H1 (cell line): ENCODE measurements around the gene ADGRD2. TPM values are rescaled to one million over a fixed set of nuclear protein-coding genes. Genes with fewer than 3 reads are reported as not detected.

ENCODE experiments used
- CTCF ChIA-PET: fragments of 300-600 bp; sonication (Branson Sonifier 250); formaldehyde crosslinking; loops from one replicate; lab custom pipeline; 2021; ENCODE audit not compliant: partially characterized antibody; lab: Charles Lee
- POLR2A ChIA-PET: fragments of 300-600 bp; sonication (Branson Sonifier 250); formaldehyde crosslinking; loops from one replicate; lab custom pipeline; 2021; ENCODE audit warnings: inconsistent platforms; ENCODE audit not compliant: partially characterized antibody; lab: Charles Lee
- DNase-seq, 2 experiments: peaks; one replicate each; pipeline versions ENCODE4 v3.0.0 to v3.0.0-alpha.2; 2010 to 2022; ENCODE audit warnings: low spot score in 2 of 2, low read depth in 1 of 2, mixed read lengths in 1 of 2
- FAIRE-seq: peaks from 2 replicates; lab custom pipeline; 2011; peaks lifted over from hg19 to GRCh38; lab: Jason Lieb, UNC
- H2AFZ ChIP-seq: 2 replicates; pipeline ENCODE4 v1.8.1; 2012; ENCODE audit warnings: low read length, inconsistent platforms
- H2AK5ac ChIP-seq: 2 replicates; pipeline ENCODE4 v1.6.1; 2013; ENCODE audit warnings: low read depth, low read length
- H2BK120ac ChIP-seq: replicated peaks from 2 replicates; pipeline ENCODE3; 2013; ENCODE audit warnings: low read depth, low read length, inconsistent platforms
- H2BK12ac ChIP-seq: 2 replicates; pipeline ENCODE4 v1.6.1; 2013; ENCODE audit warnings: low read depth, low read length
- H2BK15ac ChIP-seq: 2 replicates; pipeline ENCODE4 v1.6.1; 2013; ENCODE audit warnings: low read length
- H2BK20ac ChIP-seq: 2 replicates; pipeline ENCODE4 v1.6.1; 2013; ENCODE audit warnings: low read length
- H2BK5ac ChIP-seq: 2 replicates; pipeline ENCODE4 v1.6.1; 2013; ENCODE audit warnings: low read depth, low read length
- H3K14ac ChIP-seq: 2 replicates; pipeline ENCODE4 v1.6.1; 2013; ENCODE audit warnings: inconsistent platforms; ENCODE audit not compliant: insufficient read length
- H3K18ac ChIP-seq: 2 replicates; pipeline ENCODE4 v1.6.1; 2013; ENCODE audit warnings: low read length; ENCODE audit errors: extremely low read depth
- H3K23ac ChIP-seq: 2 replicates; pipeline ENCODE4 v1.6.1; 2013; ENCODE audit warnings: inconsistent platforms; ENCODE audit not compliant: insufficient read length
- H3K23me2 ChIP-seq: 2 replicates; pipeline ENCODE4 v1.6.1; 2013; ENCODE audit warnings: low read depth, low read length
- H3K27ac ChIP-seq: 2 replicates; pipeline ENCODE4 v1.6.1; 2011; ENCODE audit warnings: low read depth, low read length, inconsistent platforms
- H3K27me3 ChIP-seq, 4 experiments: replicated peaks in 1 of 4; 1 replicate in 1 of 4; 2 replicates in 3 of 4; pipeline versions ENCODE4 v1.6.1 to v1.8.1; 2011 to 2013; ENCODE audit warnings: low read length in 3 of 4, mild to moderate bottlenecking in 3 of 4, inconsistent platforms in 2 of 4, mixed read lengths in 2 of 4, moderate library complexity in 1 of 4; ENCODE audit not compliant: control insufficient read depth in 3 of 4, insufficient read depth in 3 of 4; ENCODE audit errors: extremely low read depth in 1 of 4
- H3K36me3 ChIP-seq, 4 experiments: 2 replicates each; pipeline versions ENCODE4 v1.6.1 to v1.8.1; 2011 to 2013; ENCODE audit warnings: mild to moderate bottlenecking in 4 of 4, low read length in 3 of 4, moderate library complexity in 2 of 4, control low read depth in 1 of 4, inconsistent platforms in 1 of 4; ENCODE audit not compliant: insufficient read depth in 4 of 4, control insufficient read depth in 2 of 4
- H3K4ac ChIP-seq: replicated peaks from 2 replicates; pipeline ENCODE3; 2013; ENCODE audit warnings: low read length, low read depth, mixed read lengths, inconsistent platforms; ENCODE audit not compliant: insufficient read length
- H3K4me1 ChIP-seq, 4 experiments: replicated peaks in 1 of 4; 1 replicate in 1 of 4; 2 replicates in 3 of 4; pipeline versions ENCODE4 v1.6.1 to v1.8.1; 2011 to 2013; ENCODE audit warnings: low read length in 3 of 4, inconsistent platforms in 2 of 4, mixed read lengths in 1 of 4; ENCODE audit not compliant: insufficient read depth in 4 of 4, control insufficient read depth in 3 of 4
- H3K4me2 ChIP-seq, 2 experiments: 2 replicates each; pipeline versions ENCODE4 v1.6.1 to v1.8.1; 2011 to 2013; ENCODE audit warnings: low read depth in 2 of 2, low read length in 2 of 2, control low read depth in 1 of 2, inconsistent platforms in 1 of 2, mild to moderate bottlenecking in 1 of 2; ENCODE audit not compliant: insufficient read depth in 1 of 2
- H3K4me3 ChIP-seq, 4 experiments: fragments of 200-600, 300-600 bp in 1 of 4; sonication (generic), shearing (Covaris generic), sonication (Bioruptor Twin) in 1 of 4; 2 replicates each; pipeline versions ENCODE4 v1.5.1 to v1.8.1; 2011 to 2016; ENCODE audit warnings: low read length in 4 of 4, low read depth in 3 of 4, control low read depth in 2 of 4, inconsistent platforms in 2 of 4, mild to moderate bottlenecking in 2 of 4, mixed read lengths in 1 of 4, moderate library complexity in 1 of 4; ENCODE audit not compliant: insufficient read depth in 2 of 4; ENCODE audit errors: extremely low read depth in 1 of 4
- H3K56ac ChIP-seq: replicated peaks from 2 replicates; pipeline ENCODE3; 2013; ENCODE audit warnings: low read depth, mild to moderate bottlenecking, mixed read lengths, low read length, inconsistent platforms; ENCODE audit not compliant: insufficient read length
- H3K79me1 ChIP-seq: 2 replicates; pipeline ENCODE4 v1.6.1; 2013; ENCODE audit warnings: low read depth, low read length, control low read depth
- H3K79me2 ChIP-seq, 2 experiments: 2 replicates each; pipeline versions ENCODE4 v1.6.1 to v1.8.1; 2012 to 2013; ENCODE audit warnings: low read length in 2 of 2, mild to moderate bottlenecking in 2 of 2, inconsistent platforms in 1 of 2; ENCODE audit not compliant: insufficient read depth in 2 of 2, control insufficient read depth in 1 of 2
- H3K9ac ChIP-seq, 4 experiments: replicated peaks in 1 of 4; 1 replicate in 1 of 4; 2 replicates in 3 of 4; pipeline versions ENCODE4 v1.6.1 to v1.8.1; 2011 to 2013; ENCODE audit warnings: low read depth in 3 of 4, low read length in 3 of 4, control low read depth in 2 of 4, mild to moderate bottlenecking in 2 of 4, moderate library complexity in 2 of 4, inconsistent platforms in 1 of 4; ENCODE audit errors: extremely low read depth in 1 of 4
- H3K9me3 ChIP-seq, 2 experiments: 2 replicates each; pipeline versions ENCODE4 v1.6.1 to v1.8.1; 2012 to 2013; ENCODE audit warnings: mild to moderate bottlenecking in 2 of 2, moderate library complexity in 2 of 2, control low read depth in 1 of 2, inconsistent platforms in 1 of 2, low read depth in 1 of 2, low read length in 1 of 2, mixed read lengths in 1 of 2; ENCODE audit not compliant: insufficient read depth in 2 of 2
- H4K20me1 ChIP-seq, 2 experiments: replicated peaks in 1 of 2; 2 replicates each; pipeline versions ENCODE3 to v1.8.1; 2011 to 2013; ENCODE audit warnings: inconsistent platforms in 2 of 2, low read length in 2 of 2, mild to moderate bottlenecking in 1 of 2; ENCODE audit not compliant: insufficient read depth in 2 of 2, control insufficient read depth in 1 of 2
- H4K5ac ChIP-seq: 2 replicates; pipeline ENCODE4 v1.6.1; 2013; ENCODE audit warnings: low read length, low read depth, mixed read lengths, inconsistent platforms; ENCODE audit not compliant: insufficient read length
- H4K8ac ChIP-seq: 2 replicates; pipeline ENCODE4 v1.8.0; 2013; ENCODE audit warnings: mild to moderate bottlenecking, moderate library complexity, low read length, inconsistent platforms; ENCODE audit not compliant: insufficient read depth; ENCODE audit errors: extremely low read depth
- H4K91ac ChIP-seq: replicated peaks from 2 replicates; pipeline ENCODE3; 2013; ENCODE audit warnings: low read length, mixed read lengths, inconsistent platforms; ENCODE audit not compliant: insufficient read length
- BCL11A ChIP-seq, 2 experiments: IDR thresholded peaks; one replicate each; pipeline ENCODE4 v1.6.1; 2011; ENCODE audit warnings: low read depth in 2 of 2, low read length in 2 of 2, mild to moderate bottlenecking in 2 of 2
- HDAC6 ChIP-seq: IDR thresholded peaks from one replicate; pipeline ENCODE4 v1.7.1; 2012; ENCODE audit warnings: low read depth, mild to moderate bottlenecking, inconsistent platforms, low read length, moderate library complexity
- KDM4A ChIP-seq: IDR thresholded peaks from one replicate; pipeline ENCODE4 v1.7.1; 2012; ENCODE audit warnings: low read depth, mild to moderate bottlenecking, moderate library complexity, low read length, inconsistent platforms; ENCODE audit not compliant: severe bottlenecking
- KDM5A ChIP-seq: fragments of 200-600 bp; IDR thresholded peaks from 2 replicates; pipeline ENCODE4 v1.7.1; 2012; ENCODE audit warnings: mild to moderate bottlenecking, low read length, inconsistent platforms, mixed read lengths
- NRF1 ChIP-seq: IDR thresholded peaks from 2 replicates; pipeline ENCODE4 v1.6.1; 2011; ENCODE audit warnings: mild to moderate bottlenecking, low read depth, low read length, improper control_type of control experiment
- POLR2A ChIP-seq, 2 experiments: IDR thresholded peaks; 1 replicate in 1 of 2; 2 replicates in 1 of 2; pipeline ENCODE4 v1.6.1; 2011; ENCODE audit warnings: low read depth in 2 of 2, low read length in 2 of 2, mild to moderate bottlenecking in 2 of 2; ENCODE audit errors: control extremely low read depth in 1 of 2
- RXRA ChIP-seq: IDR thresholded peaks from 2 replicates; pipeline ENCODE4 v1.6.1; 2011; ENCODE audit warnings: low read depth, mild to moderate bottlenecking, low read length, moderate library complexity; ENCODE audit not compliant: insufficient read depth
- SAP30 ChIP-seq: fragments of 300-600 bp; sonication (generic); IDR thresholded peaks from 2 replicates; pipeline ENCODE4 v1.7.1; 2012; ENCODE audit warnings: low read length, moderate library complexity, mild to moderate bottlenecking, inconsistent platforms; ENCODE audit not compliant: insufficient read depth, insufficient replicate concordance
- SRF ChIP-seq: IDR thresholded peaks from 2 replicates; pipeline ENCODE4 v1.6.1; 2011; ENCODE audit warnings: mild to moderate bottlenecking, low read depth, low read length, moderate library complexity
- WGBS, 2 experiments: shearing (Covaris generic) in 1 of 2; methylation state at CpG; one replicate each; pipeline versions ENCODE4 v1.1.6 to v1.1.7; 2013 to 2015; ENCODE audit warnings: low lambda C conversion rate in 2 of 2, mixed read lengths in 2 of 2, inconsistent platforms in 1 of 2, low coverage in 1 of 2, missing lambda C conversion rate in 1 of 2; ENCODE audit not compliant: insufficient replicate concordance in 2 of 2, insufficient coverage in 1 of 2, insufficient read length in 1 of 2; ENCODE audit errors: extremely low coverage in 1 of 2, missing lambda C conversion rate in 1 of 2; 5-methylcytosine and 5-hydroxymethylcytosine counted together
- polyA plus RNA-seq, 7 experiments: library from polyadenylated mRNA; depleted of rRNA in 3 of 7; stranded (reverse) in 5 of 7; unstranded in 2 of 7; fragments of >200 nt in 5 of 7; fragments of 200-250 nt in 2 of 7; gene quantifications; 1 replicate in 5 of 7; 2 replicates in 1 of 7; 4 replicates in 1 of 7; pipeline versions ENCODE4 v1.2.1 to v1.2.3, GENCODE V29; 2011 to 2013; ENCODE audit warnings: missing spikeins in 2 of 7, mixed read lengths in 2 of 7
- total RNA-seq: library from RNA; stranded (reverse); fragmentation: NEBNext Ultra II Directional; extraction: Animal tissue kit (Norgen Biotek cat#: 25700); gene quantifications from 2 replicates; pipeline ENCODE4 v1.2.1, GENCODE V29; 2021

Gene ADGRD2
- total and polyA plus RNA-seq, 2 of the 8 experiments (the other 6 are each of a cell fraction or from before 2014, with no cell fraction given): 0.41 to 1.4 TPM

DNA sequence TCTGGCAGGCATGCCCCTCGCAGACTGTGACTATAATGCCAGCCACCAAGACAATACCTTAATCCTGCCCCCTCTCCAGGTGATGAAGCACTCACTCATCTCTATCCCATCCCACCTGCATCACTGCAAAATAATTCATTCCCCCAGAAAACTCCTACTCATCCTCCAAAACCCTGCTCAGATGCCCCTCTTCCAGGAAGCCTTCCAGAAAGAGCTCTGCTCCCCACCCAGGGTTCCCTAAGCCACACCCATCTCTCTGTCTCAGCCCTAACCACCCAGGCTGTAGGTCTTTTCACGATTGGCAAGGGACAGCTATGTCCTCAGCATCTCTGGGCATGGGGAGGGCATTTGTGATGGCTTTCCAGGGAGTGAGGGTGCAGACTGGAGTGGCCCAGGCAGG, 39.8 kb downstream of the ADGRD2 start:
- Histone ChIP-seq H3K36me3 (no peaks in the 10 kb centered on the region), H2BK5ac (no peak overlapping the region), H3K23ac (no peak overlapping the region), H3K4me2 (no peak overlapping the region), H3K79me2 (no peaks in the 10 kb centered on the region), H4K20me1 (peaks cover 0 to 2% of the 10 kb centered on the region in 2 experiments), H3K27ac (no peak overlapping the region), H4K8ac (peak overlapping the region; percentile 60; the same call in 1 of the 2 replicates), H2BK12ac (no peak overlapping the region), H2BK15ac (no peak overlapping the region), H3K18ac (no peak overlapping the region), H3K9ac (no peak overlapping the region), H3K79me1 (no peaks in the 10 kb centered on the region), H3K14ac (no peak overlapping the region), H2BK120ac (no peak overlapping the region), H2AK5ac (no peak overlapping the region), H2AFZ (no peak overlapping the region), H2BK20ac (no peak overlapping the region), H3K9me3 (no peaks in the 10 kb centered on the region), H4K5ac (no peak overlapping the region), H3K23me2 (no peaks in the 10 kb centered on the region; the same call in 1 of the 2 replicates), H3K56ac (no peak overlapping the region), H3K4me1 (peaks cover 2 to 23% (median 3%) of the 10 kb centered on the region in 4 experiments; a peak in 5 of 7 replicates), H3K27me3 (peaks cover 0 to 7% (median 5%) of the 10 kb centered on the region in 4 experiments; a peak in 4 of 7 replicates), H3K4me3 (no peak overlapping the region), H3K4ac (no peak overlapping the region), H4K91ac (no peak overlapping the region)
- no peak for FAIRE-seq
- WGBS, 2 experiments: 91% methylated on average over 2 of the region's 2 CpGs; no CpG with 5 or more reads in 1 of the 2 experiments
- POLR2A ChIA-PET: no interaction called here
- CTCF ChIA-PET: interaction anchor here (0.7 kb wide), 1 partner anchor 70 kb away, joined by 3 read pairs; no protein-coding TSS in a partner anchor
- no peak for DNase-seq
- TF ChIP-seq KDM4A (no peak), HDAC6 (no peak), POLR2A (IDR thresholded peaks at IDR 0.05; ENCODE audit: control extremely low read depth in 1 of 2, low read depth in 2 of 2, low read length in 2 of 2) (no peak), SRF (no peak), BCL11A (IDR thresholded peaks at IDR 0.05; ENCODE audit: low read depth in 2 of 2, low read length in 2 of 2) (no peak), NRF1 (no peak), RXRA (no peak), KDM5A (no peak), SAP30 (no peak)
